Erythroblast (primary cell): ENCODE results near the gene MAN2A1.

Experiments used
- GATA1 ChIP-seq: IDR thresholded peaks from 2 replicates; pipeline ENCODE4 v1.6.1; 2011; ENCODE audit warnings: low read depth, mild to moderate bottlenecking, control low read depth, low read length, moderate library complexity
- POLR2A ChIP-seq: IDR thresholded peaks from 2 replicates; pipeline ENCODE4 v1.6.1; 2011; ENCODE audit warnings: mild to moderate bottlenecking, low read length

DNA sequence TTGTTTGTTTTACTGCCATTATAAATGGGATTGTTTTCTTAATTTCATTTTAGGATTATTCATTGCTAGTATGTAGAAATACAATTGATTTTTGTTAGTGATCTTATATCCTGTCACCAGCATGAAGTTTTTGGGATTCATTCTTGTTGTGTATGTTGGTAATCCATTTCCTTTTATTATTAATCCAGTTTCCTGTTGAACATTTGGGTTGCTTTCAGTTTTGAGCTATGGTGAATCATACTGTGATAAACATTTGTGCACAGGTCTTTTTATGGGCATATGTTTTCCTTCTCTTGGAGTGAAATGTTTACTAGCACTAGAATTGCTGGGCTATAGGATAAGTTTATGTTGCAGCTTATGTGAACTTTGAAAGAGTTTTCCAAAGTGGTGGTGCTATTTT is 69.6 kb downstream of the MAN2A1 start:
- TF ChIP-seq POLR2A: no peak
- no peak for TF ChIP-seq GATA1
